HepG2 (cell line): ENCODE results near the gene GTF2A1. TPM values are rescaled to one million over a fixed set of nuclear protein-coding genes. Genes with fewer than 3 reads are reported as not detected.

Experiments used
- ATAC-seq: fragments of 200-7000 bp; cut with Tn5 transposase; 3 replicates; pipeline ENCODE4 v1.9.1; 2020; ENCODE audit warnings: mild to moderate bottlenecking, moderate library complexity
- BruUV-seq: library from RNA; stranded (reverse); fragments of 400-500 nt; replicated peaks from 2 replicates; lab custom pipeline; 2021; lab: Mats Ljungman, UMichigan
- CTCF ChIA-PET: fragments of 300-600 bp; formaldehyde crosslinking; extraction: SDS; loops from one replicate; lab custom pipeline; 2021; ENCODE audit warnings: low total read pairs, inconsistent platforms, low intra/inter-chr PET ratio; lab: Yijun Ruan, JAX
- POLR2A ChIA-PET: fragments of 350-600 bp; sonication (Branson Sonifier 250); formaldehyde crosslinking; loops from one replicate; lab custom pipeline; 2020; ENCODE audit warnings: antibody characterized with exemption, inconsistent platforms; lab: Yijun Ruan, JAX
- DNase-seq: peaks from one replicate; pipeline ENCODE4 v3.0.0-alpha.2; 2015; ENCODE audit warnings: low spot score
- FAIRE-seq: peaks from 3 replicates; lab custom pipeline; 2011; peaks lifted over from hg19 to GRCh38; lab: Jason Lieb, UNC
- H2AFZ ChIP-seq: one replicate; pipeline ENCODE4 v1.6.1; 2011; ENCODE audit warnings: low read length, inconsistent platforms
- H3K27ac ChIP-seq: fragments of 300-600 bp; 3 replicates; pipeline ENCODE4 v1.8.0; 2011; ENCODE audit warnings: mixed run types, mild to moderate bottlenecking, mixed read lengths, low read length, inconsistent platforms; ENCODE audit not compliant: insufficient read depth; ENCODE audit errors: extremely low read length
- H3K27me3 ChIP-seq, 2 experiments: fragments of 200-600 bp in 1 of 2; 2 replicates in 1 of 2; 3 replicates in 1 of 2; pipeline versions ENCODE4 v1.6.0 to v1.8.0; 2011; ENCODE audit warnings: low read length in 2 of 2, mild to moderate bottlenecking in 2 of 2, moderate library complexity in 2 of 2, inconsistent platforms in 1 of 2; ENCODE audit not compliant: insufficient read depth in 2 of 2, control insufficient read depth in 1 of 2
- H3K36me3 ChIP-seq, 2 experiments: fragments of 200-600 bp in 1 of 2; replicated peaks in 1 of 2; 2 replicates in 1 of 2; 3 replicates in 1 of 2; pipeline versions ENCODE4 v1.5.1 to v1.8.0; 2011; ENCODE audit warnings: low read length in 2 of 2, inconsistent platforms in 1 of 2; ENCODE audit not compliant: insufficient read depth in 2 of 2, control insufficient read depth in 1 of 2
- H3K4me1 ChIP-seq: 2 replicates; pipeline ENCODE4 v1.5.1; 2012; ENCODE audit warnings: low read length, inconsistent platforms; ENCODE audit not compliant: insufficient read depth
- H3K4me2 ChIP-seq: 2 replicates; pipeline ENCODE4 v1.6.0; 2011; ENCODE audit warnings: low read depth, low read length, inconsistent platforms
- H3K4me3 ChIP-seq, 3 experiments: fragments of 200-600 bp in 1 of 3; sonication (generic), shearing (Covaris generic) in 1 of 3; replicated peaks in 1 of 3; 2 replicates each; pipeline ENCODE4 v1.5.1; 2011 to 2016; ENCODE audit warnings: low read length in 3 of 3, inconsistent platforms in 2 of 3, low read depth in 2 of 3, mild to moderate bottlenecking in 2 of 3, control low read depth in 1 of 3, mixed read lengths in 1 of 3; ENCODE audit not compliant: insufficient read depth in 1 of 3
- H3K79me2 ChIP-seq: one replicate; pipeline ENCODE4 v1.6.1; 2011; ENCODE audit warnings: low read length, inconsistent platforms; ENCODE audit not compliant: insufficient read depth
- H3K9ac ChIP-seq: 2 replicates; pipeline ENCODE4 v1.6.0; 2011; ENCODE audit warnings: mild to moderate bottlenecking, low read depth, low read length, inconsistent platforms; ENCODE audit not compliant: insufficient read depth
- H3K9me3 ChIP-seq: 2 replicates; pipeline ENCODE4 v1.5.1; 2012; ENCODE audit warnings: mild to moderate bottlenecking, low read length
- H4K20me1 ChIP-seq: 2 replicates; pipeline ENCODE4 v1.6.0; 2011; ENCODE audit warnings: inconsistent platforms, mild to moderate bottlenecking, low read length, moderate library complexity; ENCODE audit not compliant: insufficient read depth
- FLYWCH1 ChIP-seq: sonication (generic); formaldehyde crosslinking; IDR thresholded peaks from 2 replicates; pipeline ENCODE4 v1.8.1; 2023; ENCODE audit warnings: mild to moderate bottlenecking, missing genetic modification reagents
- MAFF ChIP-seq: IDR thresholded peaks from 2 replicates; pipeline ENCODE4 v1.6.1; 2011; ENCODE audit warnings: low read depth, low read length, improper control_type of control experiment
- MAFG ChIP-seq: sonication (generic); formaldehyde crosslinking; IDR thresholded peaks from 2 replicates; pipeline ENCODE4 v1.5.1; 2020; ENCODE audit warnings: mild to moderate bottlenecking, missing genetic modification reagents
- POGZ ChIP-seq: sonication (generic); formaldehyde crosslinking; IDR thresholded peaks from 2 replicates; pipeline ENCODE4 v1.4.0; 2020; ENCODE audit warnings: mild to moderate bottlenecking, missing genetic modification reagents
- TBL1XR1 ChIP-seq: fragments of 150-350 bp; IDR thresholded peaks from 2 replicates; pipeline ENCODE4 v1.6.1; 2014; ENCODE audit warnings: borderline replicate concordance, low read length; ENCODE audit not compliant: partially characterized antibody
- ZFP82 ChIP-seq: sonication (generic); formaldehyde crosslinking; IDR thresholded peaks from 2 replicates; pipeline ENCODE4 v1.5.1; 2020; ENCODE audit warnings: mild to moderate bottlenecking, missing genetic modification reagents, borderline replicate concordance
- ZNF614 ChIP-seq: IDR thresholded peaks from 2 replicates; pipeline ENCODE4 v1.6.1; 2018; ENCODE audit warnings: missing biosample characterization, missing genetic modification reagents, inconsistent platforms, borderline replicate concordance
- WGBS: methylation state at CpG from one replicate; pipeline ENCODE4 v1.1.6; 2017; ENCODE audit warnings: low lambda C conversion rate; 5-methylcytosine and 5-hydroxymethylcytosine counted together
- in situ Hi-C: cut with HindIII; loops from 2 replicates; pipeline ENCODE4 v1.10.0; 2017; ENCODE audit warnings: low pct_unique_long_range_greater_than_20kb; ENCODE audit not compliant: extremely low pct_ligation_motif_present
- intact Hi-C: fragments of 100-400 bp; cut with micrococcal nuclease; formaldehyde crosslinking; loops from one replicate; pipeline ENCODE4 v1.10.0; 2022; ENCODE audit not compliant: unreplicated experiment
- polyA plus RNA-seq, 8 experiments: library from polyadenylated mRNA; depleted of rRNA in 3 of 8; stranded (reverse) in 7 of 8; unstranded in 1 of 8; fragments of >200 nt; fragmentation: Illumina TruSeq in 4 of 8; extraction: Trizol in 4 of 8; gene quantifications; 2 replicates each; pipeline versions ENCODE4 v1.2.1 to v1.2.3, GENCODE V29; 2011 to 2016; ENCODE audit warnings: low read depth in 4 of 8, missing spikeins in 1 of 8, mixed read lengths in 1 of 8; ENCODE audit not compliant: insufficient read depth in 1 of 8
- total RNA-seq, 5 experiments: library from RNA; depleted of rRNA; stranded (reverse); fragments of >200 nt; fragmentation: Illumina TruSeq; extraction: Trizol; gene quantifications; 2 replicates each; pipeline ENCODE4 v1.2.3, GENCODE V29; 2016; ENCODE audit warnings: low read depth in 1 of 5
- TF ChIP-seq, protein P1 (sequence below): IDR thresholded peaks from 2 replicates; pipeline ENCODE4 v1.6.1; 2016; ENCODE audit warnings: missing biosample characterization, missing genetic modification reagents, low read depth
- TF ChIP-seq, protein P2 (sequence below): sonication (generic); formaldehyde crosslinking; IDR thresholded peaks from 2 replicates; pipeline ENCODE4 v1.4.0; 2020; ENCODE audit warnings: missing genetic modification reagents
- TF ChIP-seq, protein P3 (sequence below): sonication (generic); formaldehyde crosslinking; conservative IDR thresholded peaks from 2 replicates; pipeline ENCODE4 v1.5.0; 2020; ENCODE audit warnings: missing genetic modification reagents
- TF ChIP-seq, protein P4 (sequence below): IDR thresholded peaks from 2 replicates; pipeline ENCODE4 v1.6.1; 2016

The GTF2A1 gene
- total and polyA plus RNA-seq, 2 of the 13 experiments (the other 11 are each of a cell fraction or from before 2014, with no cell fraction given): 14.9 to 17.5 TPM

DNA sequence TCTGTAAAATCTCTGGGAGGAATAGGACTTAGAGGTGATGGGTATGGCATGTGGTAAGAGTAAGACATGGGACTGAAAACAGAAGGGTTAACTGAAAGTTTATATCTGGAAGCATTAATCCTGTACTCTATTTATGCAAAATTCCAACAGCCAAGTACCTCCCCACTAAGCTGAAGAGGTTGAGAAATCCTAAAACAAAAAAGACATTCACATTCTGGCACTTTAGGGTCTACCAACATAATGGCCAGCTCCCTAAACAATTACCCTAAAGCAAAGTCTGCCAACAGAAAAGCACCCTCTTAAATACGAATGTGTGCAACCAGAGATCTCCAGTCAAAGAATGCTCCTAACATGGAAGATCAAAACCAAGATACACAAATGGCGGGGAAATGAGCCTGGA, 87.4 kb downstream of the GTF2A1 start:
- Histone ChIP-seq H2AFZ (no peak overlapping the region), H3K4me2 (no peak overlapping the region), H3K27me3 (no peaks in the 10 kb centered on the region), H3K4me3 (no peak overlapping the region), H3K36me3 (no peaks in the 10 kb centered on the region), H3K9me3 (no peaks in the 10 kb centered on the region), H3K27ac (no peak overlapping the region), H3K9ac (no peak overlapping the region), H3K79me2 (no peaks in the 10 kb centered on the region), H4K20me1 (no peaks in the 10 kb centered on the region), H3K4me1 (no peaks in the 10 kb centered on the region)
- WGBS: 57% methylated on average over 2 of the region's 2 CpGs
- BruUV-seq: no TSS peak
- TF ChIP-seq ZNF614 (CRISPR knock-in tag): no peak
- no peak for TF ChIP-seq MAFG (CRISPR knock-in tag)
- no peak for TF ChIP-seq TBL1XR1
- TF ChIP-seq FLYWCH1 (CRISPR knock-in tag): no peak
- TF ChIP-seq, protein P1, sequence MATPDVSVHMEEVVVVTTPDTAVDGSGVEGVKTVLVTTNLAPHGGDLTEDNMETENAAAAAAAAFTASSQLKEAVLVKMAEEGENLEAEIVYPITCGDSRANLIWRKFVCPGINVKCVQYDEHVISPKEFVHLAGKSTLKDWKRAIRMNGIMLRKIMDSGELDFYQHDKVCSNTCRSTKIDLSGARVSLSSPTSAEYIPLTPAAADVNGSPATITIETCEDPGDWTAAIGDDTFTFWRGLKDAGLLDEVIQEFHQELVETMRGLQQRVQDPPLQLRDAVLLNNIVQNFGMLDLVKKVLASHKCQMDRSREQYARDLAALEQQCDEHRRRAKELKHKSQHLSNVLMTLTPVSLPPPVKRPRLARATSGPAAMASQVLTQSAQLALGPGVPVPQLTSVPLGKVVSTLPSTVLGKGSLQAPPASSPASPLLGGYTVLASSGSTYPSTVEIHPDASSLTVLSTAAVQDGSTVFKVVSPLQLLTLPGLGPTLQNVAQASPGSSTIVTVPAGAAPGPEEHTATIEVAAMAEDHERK (CRISPR knock-in tag): no peak
- TF ChIP-seq MAFF: no peak
- TF ChIP-seq ZFP82 (CRISPR knock-in tag): no peak
- TF ChIP-seq, protein P2, sequence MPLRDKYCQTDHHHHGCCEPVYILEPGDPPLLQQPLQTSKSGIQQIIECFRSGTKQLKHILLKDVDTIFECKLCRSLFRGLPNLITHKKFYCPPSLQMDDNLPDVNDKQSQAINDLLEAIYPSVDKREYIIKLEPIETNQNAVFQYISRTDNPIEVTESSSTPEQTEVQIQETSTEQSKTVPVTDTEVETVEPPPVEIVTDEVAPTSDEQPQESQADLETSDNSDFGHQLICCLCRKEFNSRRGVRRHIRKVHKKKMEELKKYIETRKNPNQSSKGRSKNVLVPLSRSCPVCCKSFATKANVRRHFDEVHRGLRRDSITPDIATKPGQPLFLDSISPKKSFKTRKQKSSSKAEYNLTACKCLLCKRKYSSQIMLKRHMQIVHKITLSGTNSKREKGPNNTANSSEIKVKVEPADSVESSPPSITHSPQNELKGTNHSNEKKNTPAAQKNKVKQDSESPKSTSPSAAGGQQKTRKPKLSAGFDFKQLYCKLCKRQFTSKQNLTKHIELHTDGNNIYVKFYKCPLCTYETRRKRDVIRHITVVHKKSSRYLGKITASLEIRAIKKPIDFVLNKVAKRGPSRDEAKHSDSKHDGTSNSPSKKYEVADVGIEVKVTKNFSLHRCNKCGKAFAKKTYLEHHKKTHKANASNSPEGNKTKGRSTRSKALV (CRISPR knock-in tag): no peak
- no peak for TF ChIP-seq POGZ (CRISPR knock-in tag)
- TF ChIP-seq, protein P3, sequence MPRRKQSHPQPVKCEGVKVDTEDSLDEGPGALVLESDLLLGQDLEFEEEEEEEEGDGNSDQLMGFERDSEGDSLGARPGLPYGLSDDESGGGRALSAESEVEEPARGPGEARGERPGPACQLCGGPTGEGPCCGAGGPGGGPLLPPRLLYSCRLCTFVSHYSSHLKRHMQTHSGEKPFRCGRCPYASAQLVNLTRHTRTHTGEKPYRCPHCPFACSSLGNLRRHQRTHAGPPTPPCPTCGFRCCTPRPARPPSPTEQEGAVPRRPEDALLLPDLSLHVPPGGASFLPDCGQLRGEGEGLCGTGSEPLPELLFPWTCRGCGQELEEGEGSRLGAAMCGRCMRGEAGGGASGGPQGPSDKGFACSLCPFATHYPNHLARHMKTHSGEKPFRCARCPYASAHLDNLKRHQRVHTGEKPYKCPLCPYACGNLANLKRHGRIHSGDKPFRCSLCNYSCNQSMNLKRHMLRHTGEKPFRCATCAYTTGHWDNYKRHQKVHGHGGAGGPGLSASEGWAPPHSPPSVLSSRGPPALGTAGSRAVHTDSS (CRISPR knock-in tag): no peak
- TF ChIP-seq, protein P4, sequence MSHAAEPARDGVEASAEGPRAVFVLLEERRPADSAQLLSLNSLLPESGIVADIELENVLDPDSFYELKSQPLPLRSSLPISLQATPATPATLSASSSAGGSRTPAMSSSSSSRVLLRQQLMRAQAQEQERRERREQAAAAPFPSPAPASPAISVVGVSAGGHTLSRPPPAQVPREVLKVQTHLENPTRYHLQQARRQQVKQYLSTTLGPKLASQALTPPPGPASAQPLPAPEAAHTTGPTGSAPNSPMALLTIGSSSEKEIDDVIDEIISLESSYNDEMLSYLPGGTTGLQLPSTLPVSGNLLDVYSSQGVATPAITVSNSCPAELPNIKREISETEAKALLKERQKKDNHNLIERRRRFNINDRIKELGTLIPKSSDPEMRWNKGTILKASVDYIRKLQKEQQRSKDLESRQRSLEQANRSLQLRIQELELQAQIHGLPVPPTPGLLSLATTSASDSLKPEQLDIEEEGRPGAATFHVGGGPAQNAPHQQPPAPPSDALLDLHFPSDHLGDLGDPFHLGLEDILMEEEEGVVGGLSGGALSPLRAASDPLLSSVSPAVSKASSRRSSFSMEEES (CRISPR knock-in tag): no peak
- intact Hi-C loops (no loop called here), in situ Hi-C loops (no loop called here)
- FAIRE-seq (no peak), ATAC-seq (no peak), DNase-seq (no peak)
- ChIA-PET CTCF (no interaction called here), POLR2A (no interaction called here)
